Measurements from ENCODE around the gene APH1A. TPM values are rescaled to one million over a fixed set of nuclear protein-coding genes. Genes with fewer than 3 reads are reported as not detected.

The APH1A gene
- total and polyA plus RNA-seq, 10 of the 15 experiments (the other 5 are each of a cell fraction or from before 2014, with no cell fraction given), result 6.7 to 130 (median 87.7) TPM

GRCh38 chr1:150281758-150282557 is 13.1 kb upstream of the APH1A start, which contains the start of gene CIART (continued):
- TF ChIP-seq IKZF1 (conservative IDR thresholded peaks at IDR 0.05) (no peak; the same call in 1 of the 2 replicates), RAD21 (IDR thresholded peaks at IDR 0.05; ENCODE audit: insufficient read depth, low read depth, low read length) (no peak), RB1 (IDR thresholded peaks at IDR 0.05; ENCODE audit: borderline replicate concordance) (no peak), ATF7 (IDR thresholded peaks at IDR 0.05; ENCODE audit: low read depth) (no peak), JUND (IDR thresholded peaks at IDR 0.05; ENCODE audit: low read depth, low read length) (no peak), MTA3 (IDR thresholded peaks at IDR 0.05; ENCODE audit: borderline replicate concordance, low read length) (no peak; the same call in 1 of the 2 replicates), FOS (IDR thresholded peaks at IDR 0.05; ENCODE audit: borderline replicate concordance, extremely low read depth, insufficient read length) (peak; percentile 27), BHLHE40 (IDR thresholded peaks at IDR 0.05; ENCODE audit: borderline replicate concordance in 1 of 2, low read depth in 2 of 2, low read length in 1 of 2) (peak; percentile 93 to 95), CBX3 (IDR thresholded peaks at IDR 0.05; ENCODE audit: borderline replicate concordance, low read depth) (no peak), ATF3 (IDR thresholded peaks at IDR 0.05; ENCODE audit: borderline replicate concordance, extremely low read depth, low read depth, low read length) (peak; percentile 47; the same call in 1 of the 2 replicates)

- CTCF ChIA-PET, result interaction anchor here (0.7 to 3.8 kb wide), 15 partner anchors 8 to 208 kb away, joined by 3 to 98 read pairs (median 4); partner anchors contain the start of genes ANP32E and CA14
- FAIRE-seq (peak; percentile 87), DNase-seq (ENCODE audit: low read depth, low spot score) (no peak), ATAC-seq (peak; percentile 90)
- Histone ChIP-seq H3K4me2 (ENCODE audit: control insufficient read depth, insufficient read depth) (peak overlapping the region; percentile 94), H3K9me3 (replicated peaks; ENCODE audit: control insufficient read depth, insufficient read depth, low read length) (no peaks in the 10 kb centered on the region; the same call in 2 of the 3 replicates), H3K79me2 (ENCODE audit: control insufficient read depth, insufficient read depth, low read length) (no peaks in the 10 kb centered on the region), H3K27me3 (replicated peaks in 1 of 2; ENCODE audit: control insufficient read depth in 2 of 2, insufficient read depth in 2 of 2, low read length in 1 of 2) (no peaks in the 10 kb centered on the region; a peak in 2 of 4 replicates), H2AFZ (ENCODE audit: control insufficient read depth, low read depth, low read length) (peak overlapping the region; percentile 95), H3K4me3 (peak overlapping the region; percentile 58), H3K27ac (ENCODE audit: control insufficient read depth, insufficient read depth) (no peak overlapping the region), H4K20me1 (ENCODE audit: control insufficient read depth, insufficient read depth) (no peaks in the 10 kb centered on the region), H3K9ac (ENCODE audit: control insufficient read depth, insufficient read depth, low read length) (peak overlapping the region; percentile 14; the same call in 1 of the 2 replicates), H3K36me3 (ENCODE audit: control insufficient read depth in 2 of 2, insufficient read depth in 2 of 2, low read length in 1 of 2) (no peaks in the 10 kb centered on the region), H3K4me1 (ENCODE audit: control insufficient read depth, insufficient read depth, low read length) (peaks cover 9% of the 10 kb centered on the region)
- intact Hi-C loops (cut with micrococcal nuclease; ENCODE audit: unreplicated experiment) (loop anchor here (1.0 kb wide), 1 partner anchor 26 kb away; no protein-coding TSS in a partner anchor), in situ Hi-C loops (cut with MboI) (no loop called here)
- no TSS peak for BruUV-seq (replicated peaks)
- SMC1A ChIA-PET (ENCODE audit: uncharacterized antibody, unreplicated experiment), result interaction anchor here (0.6 to 1.9 kb wide), 8 partner anchors 10 to 220 kb away, joined by 3 to 18 read pairs (median 4); partner anchors contain the start of genes APH1A and CA14
- POLR2A ChIA-PET, result no interaction called here
- 8% methylated on average over 15 of the region's 15 CpGs for WGBS (ENCODE audit: insufficient coverage, insufficient replicate concordance, low lambda C conversion rate, missing lambda C conversion rate)
- RAD21 ChIA-PET (ENCODE audit: unreplicated experiment), result interaction anchor here (0.7 to 1.6 kb wide), 9 partner anchors 12 to 208 kb away, joined by 3 to 18 read pairs (median 4); no protein-coding TSS in a partner anchor
- TF ChIP-seq RUNX3 (IDR thresholded peaks at IDR 0.05; ENCODE audit: low read length) (peak; percentile 48), CTCF (IDR thresholded peaks at IDR 0.05 in 2 of 3, conservative IDR thresholded peaks at IDR 0.05 in 1 of 3; ENCODE audit: control insufficient read depth in 2 of 3, extremely low read depth in 1 of 3, insufficient read depth in 1 of 3, low read depth in 3 of 3, low read length in 3 of 3) (peak; percentile 53 to 77 (median 70)), RAD51 (IDR thresholded peaks at IDR 0.05) (no peak), SMC3 (IDR thresholded peaks at IDR 0.05; ENCODE audit: borderline replicate concordance, low read length) (peak; percentile 62; the same call in 1 of the 2 replicates), SREBF2 (IDR thresholded peaks at IDR 0.05; ENCODE audit: low read length) (no peak)
Observed at GRCh38 chr1:150281221-150281757, 12.5 kb upstream of the APH1A start.
